ENCODE measurements around the gene GPRIN2.
"Not testable (repeated sequence)": the region's sequence is repeated elsewhere in the genome, so short reads cannot be mapped to it uniquely, and the experiment has no call there.

Gene GPRIN2

DNA sequence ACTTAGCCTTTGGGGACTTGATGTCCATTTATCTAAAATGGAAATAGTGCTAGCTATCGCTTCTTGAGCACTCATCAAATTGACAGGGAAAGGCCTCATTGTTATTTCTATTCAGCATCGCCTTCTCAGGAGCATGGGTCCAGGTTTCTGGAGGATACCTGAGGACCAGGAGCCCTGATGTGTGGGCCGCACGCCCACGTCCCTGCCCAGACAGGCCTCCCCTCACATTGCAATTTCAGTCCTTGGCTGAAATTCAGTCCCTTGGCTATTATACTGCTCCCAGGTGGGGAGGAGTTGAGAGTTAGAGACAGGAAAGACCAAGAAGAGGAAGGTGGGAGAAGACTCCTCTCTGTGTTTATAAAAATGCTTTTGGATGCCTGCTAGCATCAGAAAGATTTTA is 38.9 kb downstream of the GPRIN2 start:
- DNase-seq = no peak

DNA sequence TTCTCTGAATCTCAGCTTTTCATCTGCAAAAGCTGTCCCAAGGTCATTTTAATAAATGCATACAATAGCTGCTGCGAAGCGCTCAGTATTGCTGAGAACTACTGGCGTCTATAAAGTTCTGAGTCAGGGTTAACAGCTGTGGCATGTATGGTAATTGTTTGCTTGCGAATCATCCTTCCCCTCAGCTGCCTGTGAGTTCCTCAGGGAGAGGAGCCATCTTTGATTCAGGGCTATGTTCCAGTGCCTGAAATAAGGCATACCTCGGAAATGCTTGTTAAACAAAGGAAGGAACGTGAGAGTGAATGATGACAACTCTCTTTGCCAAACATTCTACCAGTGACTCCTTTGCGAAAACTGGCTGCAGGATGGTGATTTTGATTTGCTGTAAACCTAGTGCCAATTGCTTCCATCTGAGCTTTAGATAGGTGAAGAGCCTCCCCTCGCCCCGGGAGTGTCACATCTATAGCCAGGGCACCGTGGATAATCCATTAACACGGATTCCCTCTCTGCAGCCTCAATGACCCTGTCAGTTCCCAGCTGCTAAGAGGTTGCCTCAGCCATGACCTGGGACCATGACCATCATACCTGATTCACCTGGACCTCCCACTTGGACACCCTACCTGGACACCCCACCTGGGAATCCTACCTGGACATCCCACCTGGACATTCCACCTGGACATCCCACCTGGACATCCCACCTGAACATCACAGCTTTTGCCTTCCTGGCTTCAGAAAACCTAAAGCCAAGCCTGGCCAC is 39.6 kb downstream of the GPRIN2 start:
- DNase-seq = no peak

DNA sequence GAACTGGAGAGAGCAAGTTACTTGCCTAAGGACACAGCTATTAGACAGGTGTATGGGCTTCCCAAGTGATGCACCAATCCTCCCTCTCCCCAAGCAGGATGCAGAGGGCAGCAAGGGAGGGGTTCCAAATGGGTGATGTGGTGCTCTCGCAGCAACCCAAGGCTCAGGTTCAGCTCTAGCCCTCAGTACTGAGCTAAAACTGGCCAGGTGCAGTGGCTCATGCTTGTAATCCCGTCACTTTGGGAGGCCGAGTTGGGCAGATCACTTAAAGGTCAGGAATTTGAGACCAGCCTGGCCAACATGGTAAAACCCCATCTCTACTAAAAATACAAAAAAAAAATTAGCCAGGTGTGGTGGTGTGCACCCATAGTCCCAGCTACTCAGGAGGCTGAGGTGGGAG is 40.7 kb downstream of the GPRIN2 start:
- DNase-seq = no peak

DNA sequence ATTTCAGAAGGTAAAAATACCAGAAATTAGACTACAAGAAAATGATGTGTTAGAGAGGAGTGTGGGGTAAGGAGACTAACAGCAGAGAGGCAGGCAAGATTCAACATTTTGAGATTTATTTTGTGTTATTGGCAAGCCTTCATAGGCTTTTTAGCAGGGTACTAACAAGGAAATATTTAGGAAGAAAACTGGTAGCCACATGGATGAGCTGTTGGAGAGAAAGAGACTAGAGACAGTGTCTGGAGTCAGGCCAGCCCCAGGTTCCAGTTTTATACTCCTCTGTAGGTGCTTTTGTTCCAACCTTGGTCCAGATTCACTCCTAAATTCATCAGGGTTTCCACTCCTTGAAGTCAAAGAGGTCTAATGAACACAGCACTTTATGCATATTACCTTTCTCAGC is 41.1 kb downstream of the GPRIN2 start:
- DNase-seq = no peak

DNA sequence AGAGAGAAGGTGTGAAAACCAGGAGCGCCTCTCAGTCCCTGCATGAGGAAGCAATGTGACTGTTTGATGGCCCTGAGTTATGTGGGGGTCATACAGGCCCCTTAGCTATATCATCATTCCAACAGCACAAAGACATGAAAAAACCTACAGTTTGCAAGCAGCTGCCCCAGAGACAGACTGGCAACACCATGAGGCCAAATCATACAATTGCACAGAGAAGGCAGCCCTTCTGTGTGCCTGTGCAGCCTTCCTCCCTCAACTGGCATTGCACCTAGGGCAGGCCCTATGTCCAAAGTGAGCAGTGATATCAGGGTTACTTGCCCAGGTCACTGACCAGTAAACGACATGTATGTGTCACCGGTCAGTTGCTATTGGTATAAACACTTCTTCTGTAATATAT is 41.6 kb downstream of the GPRIN2 start:
- DNase-seq = no peak

DNA sequence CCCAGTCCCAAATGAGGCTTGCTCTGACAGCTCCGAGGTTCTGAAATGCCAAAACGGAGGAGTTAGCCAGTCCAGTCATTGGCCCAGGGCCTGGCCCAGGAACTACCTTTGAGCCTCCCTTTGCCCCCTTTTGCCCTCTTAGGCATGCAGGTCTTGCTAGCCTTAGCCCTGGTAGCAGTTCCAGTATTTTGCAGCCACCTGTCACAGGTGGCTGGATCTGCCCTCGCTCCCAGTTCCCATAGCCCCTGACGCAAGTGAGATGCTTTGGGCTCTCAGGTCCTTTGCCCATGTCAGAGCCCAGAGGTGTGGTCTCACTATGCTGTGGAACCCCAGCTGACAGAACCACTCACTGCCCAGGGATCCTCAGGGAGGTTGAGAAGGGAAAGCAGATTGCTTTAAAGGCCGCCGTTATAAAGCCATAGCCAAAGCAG is 42.0 kb downstream of the GPRIN2 start:
- DNase-seq = no peak

DNA sequence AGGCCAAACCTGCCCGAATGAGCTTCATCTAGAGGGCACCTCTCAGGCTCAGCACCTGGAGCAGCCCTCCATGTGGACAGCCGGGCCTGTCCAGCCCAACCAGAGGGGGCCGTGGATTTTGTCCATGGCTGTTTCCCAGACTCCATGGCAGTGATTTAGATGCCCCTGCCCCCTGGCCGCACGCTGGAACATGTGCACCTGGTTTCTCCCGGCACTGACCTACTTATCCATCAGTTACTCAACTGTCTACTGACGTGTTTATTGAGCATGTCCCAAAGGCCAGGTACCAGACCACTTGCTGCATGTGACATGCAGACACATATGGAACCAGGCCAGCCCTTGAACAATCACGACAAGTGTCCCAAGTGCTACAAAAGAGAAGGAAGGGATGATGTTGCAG is 43.1 kb downstream of the GPRIN2 start:
- not testable (repeated sequence) for DNase-seq

DNA sequence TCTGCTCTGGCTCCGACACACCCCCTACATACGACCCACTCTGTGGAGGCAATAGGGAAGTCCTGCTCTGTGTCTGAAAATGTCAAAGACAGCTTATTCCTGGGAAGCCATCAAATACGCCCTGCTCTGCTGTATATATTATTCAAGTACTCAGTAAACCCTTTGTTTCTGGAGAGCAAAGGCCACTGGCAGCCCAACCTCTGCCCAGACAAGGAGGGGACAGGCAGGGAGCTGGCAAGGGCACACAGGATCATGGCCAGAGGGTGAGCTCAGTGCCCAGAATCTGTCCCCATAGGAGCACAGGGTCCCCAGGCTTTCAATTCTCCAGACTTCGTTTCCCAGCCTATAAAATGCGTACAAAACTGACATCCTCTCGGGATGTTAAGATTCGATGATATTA is 43.7 kb downstream of the GPRIN2 start:
- DNase-seq = not testable (repeated sequence)

DNA sequence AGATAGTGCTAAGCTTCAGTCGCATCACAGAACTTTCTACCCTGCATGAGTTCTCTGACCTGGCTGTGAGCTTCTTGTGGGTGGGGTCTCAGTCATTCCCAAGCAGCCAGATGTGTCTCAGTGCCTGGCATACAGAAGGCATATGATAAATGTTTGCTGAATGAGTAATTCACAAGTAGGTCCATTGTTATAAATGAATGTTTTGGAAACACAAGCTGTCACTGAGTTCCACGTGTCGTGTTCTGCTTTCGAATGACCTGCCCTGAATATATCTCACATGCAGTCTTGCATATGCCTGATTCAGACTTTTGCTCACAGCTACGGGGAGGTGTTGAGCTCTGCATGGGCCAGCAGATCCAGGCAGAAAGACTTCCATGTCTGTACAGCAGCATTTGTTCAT is 44.5 kb downstream of the GPRIN2 start:
- not testable (repeated sequence) for DNase-seq
